OCI-LY3 (cell line): ENCODE measurements around the gene CCNF.

Experiments
- CTCF ChIP-seq: fragments of 200-600, 300-600 bp; sonication (generic); IDR thresholded peaks from 2 replicates; pipeline ENCODE4 v1.5.1; 2014; ENCODE audit warnings: antibody characterized with exemption, low read length, low read depth
- EZH2phosphoT487 ChIP-seq: fragments of 200-600 bp; shearing (Covaris generic); IDR thresholded peaks from 2 replicates; pipeline ENCODE4 v1.6.1; 2018; ENCODE audit warnings: antibody characterized with exemption, mixed run types, low read depth

DNA sequence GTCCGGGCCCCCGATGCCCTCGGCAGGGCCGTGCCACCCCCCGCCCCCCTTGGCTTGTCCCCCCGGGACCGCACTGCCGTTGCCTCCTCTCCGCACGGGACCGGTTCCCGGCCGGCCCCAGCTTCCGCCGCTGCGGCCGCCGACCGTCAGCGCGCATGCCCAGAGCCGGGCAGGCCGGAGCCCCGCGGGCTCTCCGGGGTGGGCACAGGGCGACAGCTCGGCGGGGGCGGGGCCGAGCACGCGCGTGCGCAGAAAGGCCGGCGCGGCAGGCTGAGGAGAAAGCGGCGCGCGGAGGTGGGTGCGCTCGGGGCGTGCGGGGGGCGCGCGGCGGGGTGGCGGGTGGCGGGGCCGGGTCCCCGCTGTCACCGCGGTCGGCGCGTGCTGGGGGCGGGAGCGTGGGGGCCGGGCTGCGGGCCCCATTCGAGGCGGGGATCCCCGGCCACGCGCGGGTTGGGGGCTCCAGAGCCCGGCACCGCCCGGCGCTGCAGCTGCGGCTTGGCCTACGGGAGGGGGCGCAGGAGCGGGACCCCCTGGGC lies 45.7 kb downstream of the CCNF start, which contains the start of gene TBC1D24:
- TF ChIP-seq CTCF = no peak
- TF ChIP-seq EZH2phosphoT487 = no peak
